MM.1S (cell line): ENCODE data around the gene SLC9A2.

Experiments
- CTCF ChIP-seq: fragments of 300-600 bp; sonication (generic); IDR thresholded peaks from 2 replicates; pipeline ENCODE4 v1.5.1; 2016; ENCODE audit warnings: antibody characterized with exemption, low read length, mixed read lengths
- EZH2 ChIP-seq: fragments of 300-600 bp; sonication (generic); optimal IDR thresholded peaks from 2 replicates; pipeline ENCODE3; 2017; ENCODE audit warnings: low read depth, mild to moderate bottlenecking, antibody characterized with exemption, low read length, mixed read lengths

- no peak for TF ChIP-seq CTCF
- no peak for TF ChIP-seq EZH2
These were observed 44.0 kb downstream of the SLC9A2 start for GRCh38 chr2:102663381-102663780.
